HG02852 (cell line): ENCODE results near the gene GSG1L.

Experiments used
- ATAC-seq: cut with Tn5 transposase; IDR thresholded peaks from one replicate; pipeline ENCODE4 v1.9.1; 2021; ENCODE audit warnings: mild to moderate bottlenecking, moderate library complexity; ENCODE audit not compliant: unreplicated experiment

The GSG1L gene

GRCh38 chr16:28063591-28064061, at the start of gene GSG1L:
GSG1L (minus strand) TSS chr16:28063714; CDS start chr16:28063424, 290 bp downstream.
- ATAC-seq: no peak

- ATAC-seq: no peak
Observed at GRCh38 chr16:28112908-28113307, 49.4 kb upstream of the GSG1L start.

- no peak for ATAC-seq
Observed at GRCh38 chr16:28110977-28111376, 47.5 kb upstream of the GSG1L start.

- ATAC-seq: no peak
Observed at GRCh38 chr16:28110479-28110878, 47.0 kb upstream of the GSG1L start.

- ATAC-seq: no peak
Observed at GRCh38 chr16:28110074-28110473, 46.6 kb upstream of the GSG1L start.

GRCh38 chr16:28108590-28109247, 45.2 kb upstream of the GSG1L start:
- no peak for ATAC-seq

- no peak for ATAC-seq
Observed at GRCh38 chr16:28107232-28107631, 43.7 kb upstream of the GSG1L start.

GRCh38 chr16:28106467-28107215, 43.1 kb upstream of the GSG1L start:
- ATAC-seq: no peak

- no peak for ATAC-seq
Observed at GRCh38 chr16:28105954-28106353, 42.4 kb upstream of the GSG1L start.

- no peak for ATAC-seq
Observed at GRCh38 chr16:28105297-28105696, 41.8 kb upstream of the GSG1L start.

GRCh38 chr16:28104404-28104803, 40.9 kb upstream of the GSG1L start:
- no peak for ATAC-seq

GRCh38 chr16:28103516-28104170, 40.1 kb upstream of the GSG1L start:
- ATAC-seq: no peak

- ATAC-seq: no peak
Observed at GRCh38 chr16:28101533-28101890, 38.0 kb upstream of the GSG1L start.

GRCh38 chr16:28100810-28101532, 37.5 kb upstream of the GSG1L start:
- ATAC-seq: no peak

GRCh38 chr16:28098959-28099945, 35.7 kb upstream of the GSG1L start:
- no peak for ATAC-seq

- ATAC-seq: no peak
Observed at GRCh38 chr16:28098171-28098958, 34.9 kb upstream of the GSG1L start.

GRCh38 chr16:28096983-28097899, 33.7 kb upstream of the GSG1L start:
- ATAC-seq: no peak

- no peak for ATAC-seq
Observed at GRCh38 chr16:28093385-28093725, 29.8 kb upstream of the GSG1L start.
